Posterior vena cava (tissue), 2 donors: ENCODE results near the gene CAPN13. TPM values are rescaled to one million over a fixed set of nuclear protein-coding genes. Genes with fewer than 3 reads are reported as not detected.

Experiments
- DNase-seq: peaks from one replicate; pipeline ENCODE4 v3.0.0-alpha.2; 2020; ENCODE audit warnings: low spot score
- intact Hi-C, 2 donors: fragments of 100-400 bp; cut with DNase I; formaldehyde crosslinking; loops; one replicate each; pipeline versions ENCODE4 v1.14.1 to v1.14.2; 2022 to 2023
- total RNA-seq, 2 donors: library from RNA; stranded (reverse); fragmentation: NEBNext Ultra II Directional; extraction: Animal tissue kit (Norgen Biotek cat#: 25700); gene quantifications; one replicate each; pipeline ENCODE4 v1.2.1, GENCODE V29; 2021
- donor health status: DM: yes; HTN: yes; CAD: no.
- donor health status: DM: yes; HTN: yes; CAD: no.

CAPN13 gene
- total RNA-seq, 2 donors from 2014 or later = not detected

- DNase-seq = peak; percentile 18
- intact Hi-C loops = no loop called here
Measured at GRCh38 chr2:30768036-30768686, 39.1 kb downstream of the CAPN13 start.

- DNase-seq = peak; percentile 20
Measured at GRCh38 chr2:30766666-30767065, 40.6 kb downstream of the CAPN13 start.

GRCh38 chr2:30765876-30766470 is 41.3 kb downstream of the CAPN13 start:
- intact Hi-C loops = loop anchor here in 1 of 2 donors (1.0 kb wide), 1 partner anchor 22 kb away; no protein-coding TSS in a partner anchor
- peak; percentile 73 for DNase-seq

More at GRCh38 chr2:30766666-30767065, 40.6 kb downstream of the CAPN13 start:
- intact Hi-C loops = no loop called here

GRCh38 chr2:30765191-30765590 is 42.1 kb downstream of the CAPN13 start:
- intact Hi-C loops = loop anchor here in 1 of 2 donors (1.0 kb wide), 1 partner anchor 21 kb away; no protein-coding TSS in a partner anchor
- peak; percentile 36 for DNase-seq

- intact Hi-C loops = no loop called here
- DNase-seq = peak; percentile 56
Measured at GRCh38 chr2:30764021-30764800, 43.0 kb downstream of the CAPN13 start.

GRCh38 chr2:30763151-30763660 is 44.0 kb downstream of the CAPN13 start:
- intact Hi-C loops = no loop called here
- peak; percentile 25 for DNase-seq

- intact Hi-C loops = no loop called here
- DNase-seq = peak; percentile 26
Measured at GRCh38 chr2:30761226-30761625, 46.0 kb downstream of the CAPN13 start.

GRCh38 chr2:30759481-30759880 is 47.8 kb downstream of the CAPN13 start:
- DNase-seq = peak; percentile 44
- intact Hi-C loops = no loop called here

GRCh38 chr2:30758191-30758651 is 49.0 kb downstream of the CAPN13 start:
- intact Hi-C loops = no loop called here
- DNase-seq = peak; percentile 19

GRCh38 chr2:30757749-30758148 is 49.5 kb downstream of the CAPN13 start:
- intact Hi-C loops = no loop called here
- DNase-seq = peak; percentile 76

GRCh38 chr2:30756971-30757370 is 50.3 kb downstream of the CAPN13 start:
- intact Hi-C loops = no loop called here
- peak; percentile 57 for DNase-seq

GRCh38 chr2:30756051-30756719 is 51.1 kb downstream of the CAPN13 start:
- peak; percentile 30 for DNase-seq
- intact Hi-C loops = no loop called here

GRCh38 chr2:30753630-30754029 is 53.6 kb downstream of the CAPN13 start:
- intact Hi-C loops = no loop called here
- no peak for DNase-seq

GRCh38 chr2:30752811-30753210 is 54.4 kb downstream of the CAPN13 start:
- intact Hi-C loops = no loop called here
- DNase-seq = peak; percentile 56

GRCh38 chr2:30747206-30747605 is 60.0 kb downstream of the CAPN13 start:
- intact Hi-C loops = no loop called here
- no peak for DNase-seq

GRCh38 chr2:30744823-30745222 is 62.4 kb downstream of the CAPN13 start:
- intact Hi-C loops = loop anchor here in 1 of 2 donors (1.0 kb wide), 1 partner anchor 20 kb away; no protein-coding TSS in a partner anchor
- no peak for DNase-seq

GRCh38 chr2:30741576-30741975 is 65.7 kb downstream of the CAPN13 start:
- intact Hi-C loops = no loop called here
- no peak for DNase-seq

GRCh38 chr2:30738141-30738911 is 68.9 kb downstream of the CAPN13 start:
- intact Hi-C loops = no loop called here
- no peak for DNase-seq

GRCh38 chr2:30737326-30737610 is 70.0 kb downstream of the CAPN13 start:
- intact Hi-C loops = no loop called here
- DNase-seq = no peak
